Measurements from ENCODE around the gene SMIM27.

- TF ChIP-seq RAD21 (IDR thresholded peaks at IDR 0.05 in 1 of 2, conservative IDR thresholded peaks at IDR 0.05 in 1 of 2; ENCODE audit: low read depth in 2 of 2, low read length in 2 of 2) (no peak), CTCF (IDR thresholded peaks at IDR 0.05; ENCODE audit: control extremely low read depth in 1 of 3, insufficient read depth in 1 of 3, low read depth in 1 of 3, low read length in 3 of 3) (no peak), YY1 (IDR thresholded peaks at IDR 0.05; ENCODE audit: low read depth, low read length) (no peak), EZH2 (IDR thresholded peaks at IDR 0.05; ENCODE audit: low read depth, low read length, severe bottlenecking) (no peak), USF2 (IDR thresholded peaks at IDR 0.05; ENCODE audit: low read length) (no peak), POLR2AphosphoS5 (IDR thresholded peaks at IDR 0.05; ENCODE audit: low read depth, low read length) (no peak), EGR1 (IDR thresholded peaks at IDR 0.05; ENCODE audit: borderline replicate concordance, low read depth, low read length) (no peak), BRCA1 (IDR thresholded peaks at IDR 0.05; ENCODE audit: low read depth, low read length) (no peak), POLR2A (IDR thresholded peaks at IDR 0.05; ENCODE audit: control extremely low read depth in 1 of 2, low read depth in 2 of 2, low read length in 2 of 2) (no peak), POU5F1 (IDR thresholded peaks at IDR 0.05; ENCODE audit: low read depth, low read length) (no peak)
Measured at GRCh38 chr9:32543047-32543446, 9.1 kb upstream of the SMIM27 start.

Data from H1 (cell line).